CD4-positive, alpha-beta T cell treated with Interleukin-6 for 4 hours (primary cell): ENCODE data around the gene PKP3.
"Not testable (repeated sequence)": the region's sequence is repeated elsewhere in the genome, so short reads cannot be mapped to it uniquely, and the experiment has no call there.

Experiments
- DNase-seq: peaks from one replicate; pipeline ENCODE4 v3.0.0-alpha.2; 2020; ENCODE audit warnings: mixed read lengths

The PKP3 gene

GRCh38 chr11:394034-394857, at the start of gene PKP3:
PKP3 (plus strand) TSS chr11:394209; CDS start chr11:394293, 84 bp downstream.
- DNase-seq, result no peak

- DNase-seq, result no peak
Observed at GRCh38 chr11:344836-345578, 49.0 kb upstream of the PKP3 start.

GRCh38 chr11:346529-346928, 47.5 kb upstream of the PKP3 start:
- DNase-seq, result no peak

- not testable (repeated sequence) for DNase-seq
Observed at GRCh38 chr11:349270-349954, 44.6 kb upstream of the PKP3 start.

GRCh38 chr11:350033-350722, 43.8 kb upstream of the PKP3 start:
- DNase-seq, result not testable (repeated sequence)

- no peak for DNase-seq
Observed at GRCh38 chr11:350723-351255, 43.2 kb upstream of the PKP3 start.

GRCh38 chr11:351411-351810, 42.6 kb upstream of the PKP3 start:
- DNase-seq, result no peak

- DNase-seq, result no peak
Observed at GRCh38 chr11:352456-353031, 41.5 kb upstream of the PKP3 start.

GRCh38 chr11:353179-353873, 40.7 kb upstream of the PKP3 start:
- DNase-seq, result no peak

- DNase-seq, result peak; percentile 92
Observed at GRCh38 chr11:355581-356458, 38.2 kb upstream of the PKP3 start.

- no peak for DNase-seq
Observed at GRCh38 chr11:356610-357009, 37.4 kb upstream of the PKP3 start.

- DNase-seq, result no peak
Observed at GRCh38 chr11:357582-357981, 36.4 kb upstream of the PKP3 start.

GRCh38 chr11:358129-358800, 35.7 kb upstream of the PKP3 start:
- no peak for DNase-seq

GRCh38 chr11:359181-359714, 34.8 kb upstream of the PKP3 start:
- DNase-seq, result peak; percentile 23

- no peak for DNase-seq
Observed at GRCh38 chr11:360326-361280, 33.4 kb upstream of the PKP3 start.

- DNase-seq, result no peak
Observed at GRCh38 chr11:362642-363442, 31.2 kb upstream of the PKP3 start.

- DNase-seq, result not testable (repeated sequence)
Observed at GRCh38 chr11:363443-363805, 30.6 kb upstream of the PKP3 start.
